ENCODE measurements around the gene IKZF2.

IKZF2 gene

GRCh38 chr2:213152065-213152794 is 818 bp upstream of the IKZF2 start:
- DNase-seq = peak; percentile 79

- peak; percentile 28 for DNase-seq
These were observed 906 bp downstream of the IKZF2 start for GRCh38 chr2:213150315-213151097.

- DNase-seq = no peak
These were observed 1.5 kb downstream of the IKZF2 start for GRCh38 chr2:213149949-213150314.

GRCh38 chr2:213149294-213149875 is 2.0 kb downstream of the IKZF2 start:
- no peak for DNase-seq

GRCh38 chr2:213148572-213149261 is 2.7 kb downstream of the IKZF2 start:
- no peak for DNase-seq

- DNase-seq = no peak
These were observed 3.9 kb downstream of the IKZF2 start for GRCh38 chr2:213147538-213147937.

- DNase-seq = no peak
These were observed 5.6 kb downstream of the IKZF2 start for GRCh38 chr2:213145715-213146242.

GRCh38 chr2:213137064-213137463 is 14.3 kb downstream of the IKZF2 start:
- no peak for DNase-seq

- DNase-seq = no peak
These were observed 22.1 kb downstream of the IKZF2 start for GRCh38 chr2:213129311-213129710.

GRCh38 chr2:213125646-213126347 is 25.6 kb downstream of the IKZF2 start:
- no peak for DNase-seq

GRCh38 chr2:213122725-213123124 is 28.7 kb downstream of the IKZF2 start:
- peak; percentile 97 for DNase-seq

GRCh38 chr2:213121690-213122089 is 29.7 kb downstream of the IKZF2 start:
- DNase-seq = peak; percentile 44

- DNase-seq = no peak
These were observed 32.2 kb downstream of the IKZF2 start for GRCh38 chr2:213119061-213119809.

- DNase-seq = peak; percentile 19
These were observed 43.1 kb downstream of the IKZF2 start for GRCh38 chr2:213108308-213108707.

GRCh38 chr2:213107728-213108127 is 43.7 kb downstream of the IKZF2 start:
- DNase-seq = no peak

- DNase-seq = no peak
These were observed 46.2 kb downstream of the IKZF2 start for GRCh38 chr2:213105212-213105611.

- no peak for DNase-seq
These were observed 46.6 kb downstream of the IKZF2 start for GRCh38 chr2:213104903-213105202.

- DNase-seq = no peak
These were observed 47.1 kb downstream of the IKZF2 start for GRCh38 chr2:213104092-213104902.

- no peak for DNase-seq
These were observed 49.5 kb downstream of the IKZF2 start for GRCh38 chr2:213101692-213102460.

GRCh38 chr2:213101109-213101508 is 50.3 kb downstream of the IKZF2 start:
- no peak for DNase-seq
